K562 (cell line): ENCODE results near the gene CKM. TPM values are rescaled to one million over a fixed set of nuclear protein-coding genes. Genes with fewer than 3 reads are reported as not detected.
A peak's percentile ranks its signal among the peaks of the same experiment; 100 is the strongest.

Experiments
- ATAC-seq: fragments of 200-7000 bp; cut with Tn5 transposase; 3 replicates; pipeline ENCODE4 v1.9.1; 2020; ENCODE audit warnings: moderate library complexity
- BruUV-seq: library from RNA; stranded (reverse); fragments of 400-500 nt; replicated peaks from 2 replicates; lab custom pipeline; 2021; lab: Mats Ljungman, UMichigan
- CTCF ChIA-PET: fragments of 300-600 bp; formaldehyde crosslinking; extraction: SDS; loops from one replicate; lab custom pipeline; 2021; ENCODE audit warnings: low intra/inter-chr PET ratio; lab: Yijun Ruan, JAX
- POLR2A ChIA-PET: fragments of 300-600, 350-650 bp; sonication (Branson Sonifier 250); formaldehyde crosslinking; extraction: SDS; loops from one replicate; lab custom pipeline; 2021; ENCODE audit warnings: antibody characterized with exemption, inconsistent platforms; lab: Yijun Ruan, JAX
- DNase-seq, 4 experiments: peaks; one replicate each; pipeline versions ENCODE4 v3.0.0 to v3.0.0-alpha.2; 2011 to 2018; ENCODE audit warnings: low spot score in 3 of 4, mixed read lengths in 3 of 4; ENCODE audit errors: extremely low read depth in 1 of 4
- FAIRE-seq: peaks from 2 replicates; lab custom pipeline; 2011; peaks lifted over from hg19 to GRCh38; lab: Jason Lieb, UNC
- H2AFZ ChIP-seq: 2 replicates; pipeline ENCODE4 v1.6.0; 2011; ENCODE audit warnings: low read depth, low read length, control low read depth, inconsistent platforms
- H3K27ac ChIP-seq: fragments of 200-600 bp; 3 replicates; pipeline ENCODE4 v1.8.0; 2011; ENCODE audit warnings: low read depth, mild to moderate bottlenecking, control low read depth, inconsistent platforms, low read length, moderate library complexity, mixed read lengths; ENCODE audit errors: extremely low read depth
- H3K27me3 ChIP-seq, 2 experiments: fragments of 300-600 bp in 1 of 2; 2 replicates in 1 of 2; 3 replicates in 1 of 2; pipeline versions ENCODE4 v1.6.0 to v1.8.0; 2011; ENCODE audit warnings: inconsistent platforms in 2 of 2, low read length in 2 of 2, mild to moderate bottlenecking in 1 of 2, mixed read lengths in 1 of 2, moderate library complexity in 1 of 2; ENCODE audit not compliant: control insufficient read depth in 2 of 2, insufficient read depth in 2 of 2
- H3K36me3 ChIP-seq: fragments of 300-600 bp; 3 replicates; pipeline ENCODE4 v1.8.0; 2011; ENCODE audit warnings: mild to moderate bottlenecking, low read length, inconsistent platforms; ENCODE audit not compliant: control insufficient read depth, insufficient read depth
- H3K4me1 ChIP-seq, 2 experiments: fragments of 200-600 bp in 1 of 2; replicated peaks in 1 of 2; 2 replicates in 1 of 2; 3 replicates in 1 of 2; pipeline versions ENCODE4 v1.5.1 to v1.8.0; 2011; ENCODE audit warnings: inconsistent platforms in 2 of 2, low read length in 2 of 2, mild to moderate bottlenecking in 1 of 2, mixed read lengths in 1 of 2, moderate library complexity in 1 of 2; ENCODE audit not compliant: control insufficient read depth in 2 of 2, insufficient read depth in 2 of 2
- H3K4me2 ChIP-seq: 2 replicates; pipeline ENCODE4 v1.6.1; 2011; ENCODE audit warnings: low read length, control low read depth, inconsistent platforms, mixed read lengths; ENCODE audit not compliant: insufficient read depth
- H3K4me3 ChIP-seq: fragments of 200-600 bp; sonication (generic), shearing (Covaris generic); 2 replicates; pipeline ENCODE4 v1.5.1; 2016; ENCODE audit warnings: control low read depth, inconsistent platforms
- H3K79me2 ChIP-seq: fragments of 200-600 bp; 3 replicates; pipeline ENCODE4 v1.8.0; 2011; ENCODE audit warnings: low read length, inconsistent platforms; ENCODE audit not compliant: control insufficient read depth, insufficient read depth
- H3K9ac ChIP-seq, 2 experiments: 2 replicates each; pipeline versions ENCODE4 v1.6.0 to v1.6.1; 2011; ENCODE audit warnings: low read depth in 2 of 2, low read length in 2 of 2, control low read depth in 1 of 2, inconsistent platforms in 1 of 2, mild to moderate bottlenecking in 1 of 2, mixed read lengths in 1 of 2; ENCODE audit not compliant: insufficient read depth in 1 of 2
- H3K9me1 ChIP-seq: one replicate; pipeline ENCODE4 v1.6.0; 2011; ENCODE audit warnings: inconsistent platforms, mild to moderate bottlenecking, low read length, moderate library complexity; ENCODE audit not compliant: control insufficient read depth, insufficient read depth
- H3K9me3 ChIP-seq: replicated peaks from 2 replicates; pipeline ENCODE4 v1.5.1; 2011; ENCODE audit warnings: low read depth, low read length, inconsistent platforms; ENCODE audit not compliant: control insufficient read depth, insufficient read depth
- H4K20me1 ChIP-seq: replicated peaks from 2 replicates; pipeline ENCODE4 v1.6.1; 2011; ENCODE audit warnings: low read length, inconsistent platforms, mixed read lengths; ENCODE audit not compliant: control insufficient read depth, insufficient read depth
- ATF7 ChIP-seq: fragments of 450-650 bp; IDR thresholded peaks from 2 replicates; pipeline ENCODE4 v1.7.1; 2014; ENCODE audit warnings: mild to moderate bottlenecking, moderate library complexity
- BCOR ChIP-seq: fragments of 450-650 bp; IDR thresholded peaks from 2 replicates; pipeline ENCODE4 v1.6.1; 2016
- CBFA2T3 ChIP-seq: fragments of 450-650 bp; IDR thresholded peaks from 2 replicates; pipeline ENCODE4 v1.6.1; 2017
- FOXP1 ChIP-seq: sonication (generic); formaldehyde crosslinking; IDR thresholded peaks from 2 replicates; pipeline ENCODE4 v1.8.0; 2022; ENCODE audit warnings: mild to moderate bottlenecking, missing genetic modification reagents
- HCFC1 ChIP-seq: IDR thresholded peaks from 2 replicates; pipeline ENCODE4 v1.6.1; 2012; ENCODE audit warnings: low read depth, low read length, improper control_type of control experiment
- KDM1A ChIP-seq, 2 experiments: fragments of 450-650 bp; IDR thresholded peaks; 2 replicates each; pipeline ENCODE4 v1.6.1; 2016; ENCODE audit warnings: mild to moderate bottlenecking in 2 of 2
- ZFP36 ChIP-seq: fragments of 150-350 bp; IDR thresholded peaks from 2 replicates; pipeline ENCODE4 v1.6.1; 2018; ENCODE audit warnings: low read length, low read depth; ENCODE audit not compliant: partially characterized antibody
- ZNF3 ChIP-seq: fragments of 250-450 bp; sonication (Bioruptor Pico); IDR thresholded peaks from 2 replicates; pipeline ENCODE4 v1.5.0; 2021; ENCODE audit warnings: mild to moderate bottlenecking, moderate library complexity
- WGBS: fragments of 100-300 bp; shearing (Covaris generic); methylation state at CpG from one replicate; pipeline ENCODE4 v1.1.6; 2016; ENCODE audit warnings: low coverage, mixed read lengths; ENCODE audit not compliant: insufficient coverage; ENCODE audit errors: missing lambda C conversion rate; 5-methylcytosine and 5-hydroxymethylcytosine counted together
- in situ Hi-C: fragments of 300-500 bp; cut with MboI; formaldehyde crosslinking; loops from 4 replicates; pipeline ENCODE4 v1.15.0; 2018; ENCODE audit warnings: inconsistent platforms, mixed read lengths
- intact Hi-C: fragments of 100-400 bp; cut with micrococcal nuclease; formaldehyde crosslinking; loops from 2 replicates; pipeline ENCODE4 v1.14.2; 2022
- polyA plus RNA-seq, 8 experiments: library from polyadenylated mRNA; depleted of rRNA in 4 of 8; stranded (reverse) in 5 of 8; unstranded in 3 of 8; fragments of >200 nt; fragmentation: Nextera tagmentation in 2 of 8; fragmentation: Illumina TruSeq in 1 of 8; extraction: Ambion mirVana in 2 of 8; extraction: Trizol in 1 of 8; gene quantifications; 2 replicates each; pipeline versions ENCODE4 v1.2.1 to v1.2.3, GENCODE V29; 2011 to 2014; ENCODE audit warnings: inconsistent platforms in 1 of 8, missing spikeins in 1 of 8
- total RNA-seq, 7 experiments: library from RNA; depleted of rRNA in 6 of 7; stranded (reverse); fragments of >200 nt in 6 of 7; fragmentation: Illumina TruSeq in 2 of 7; extraction: Trizol in 2 of 7; gene quantifications; 2 replicates each; pipeline versions ENCODE4 v1.2.1 to v1.2.3, GENCODE V29; 2011 to 2021; ENCODE audit warnings: low replicate concordance in 1 of 7
- TF ChIP-seq, protein P1 (sequence below): fragments of 450-650 bp; IDR thresholded peaks from 2 replicates; pipeline ENCODE4 v1.6.1; 2018; ENCODE audit not compliant: partially characterized antibody

CKM gene
- total and polyA plus RNA-seq, 9 of the 15 experiments (the other 6 are each of a cell fraction or from before 2014, with no cell fraction given), result 0.06 to 0.17 (median 0.09) TPM; not detected in 4

DNA sequence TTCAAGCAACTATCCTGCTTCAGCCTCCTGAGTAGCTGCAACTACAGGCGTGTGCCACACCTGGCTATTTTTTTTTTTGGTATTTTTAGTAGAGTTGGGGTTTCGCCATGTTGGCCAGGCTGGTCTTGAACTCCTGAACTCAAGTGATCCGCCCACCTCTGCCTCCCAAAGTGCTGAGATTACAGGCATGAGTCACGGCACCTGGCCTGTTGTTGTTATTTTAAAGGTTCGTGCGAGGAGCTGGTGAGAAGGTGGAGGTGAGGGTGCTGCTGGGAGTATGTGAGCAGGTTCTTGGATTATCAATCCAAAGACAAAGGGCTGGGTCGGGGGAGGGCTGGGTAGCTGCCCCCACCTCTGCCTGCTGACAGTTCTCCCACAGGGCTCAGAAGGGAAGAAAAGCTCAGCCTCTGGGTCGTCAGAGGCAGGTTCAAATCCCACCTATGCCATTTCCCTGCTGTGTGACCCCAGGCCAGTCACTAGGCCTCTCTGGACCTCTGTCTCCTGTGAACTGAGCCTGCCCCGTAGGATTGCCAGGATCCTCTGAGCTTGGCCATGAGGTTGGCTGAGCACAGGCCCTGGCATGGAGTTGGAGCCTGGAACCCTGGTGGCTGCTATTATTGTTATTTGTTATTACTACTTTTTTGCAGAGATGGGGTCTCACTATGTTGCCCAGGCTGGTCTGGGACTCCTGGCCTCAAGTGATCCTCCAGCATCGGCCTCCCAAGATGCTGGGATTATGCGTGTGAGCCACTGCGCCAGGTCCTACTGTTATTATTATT is 1.5 kb downstream of the CKM start (continued):
- TF ChIP-seq, protein P1, sequence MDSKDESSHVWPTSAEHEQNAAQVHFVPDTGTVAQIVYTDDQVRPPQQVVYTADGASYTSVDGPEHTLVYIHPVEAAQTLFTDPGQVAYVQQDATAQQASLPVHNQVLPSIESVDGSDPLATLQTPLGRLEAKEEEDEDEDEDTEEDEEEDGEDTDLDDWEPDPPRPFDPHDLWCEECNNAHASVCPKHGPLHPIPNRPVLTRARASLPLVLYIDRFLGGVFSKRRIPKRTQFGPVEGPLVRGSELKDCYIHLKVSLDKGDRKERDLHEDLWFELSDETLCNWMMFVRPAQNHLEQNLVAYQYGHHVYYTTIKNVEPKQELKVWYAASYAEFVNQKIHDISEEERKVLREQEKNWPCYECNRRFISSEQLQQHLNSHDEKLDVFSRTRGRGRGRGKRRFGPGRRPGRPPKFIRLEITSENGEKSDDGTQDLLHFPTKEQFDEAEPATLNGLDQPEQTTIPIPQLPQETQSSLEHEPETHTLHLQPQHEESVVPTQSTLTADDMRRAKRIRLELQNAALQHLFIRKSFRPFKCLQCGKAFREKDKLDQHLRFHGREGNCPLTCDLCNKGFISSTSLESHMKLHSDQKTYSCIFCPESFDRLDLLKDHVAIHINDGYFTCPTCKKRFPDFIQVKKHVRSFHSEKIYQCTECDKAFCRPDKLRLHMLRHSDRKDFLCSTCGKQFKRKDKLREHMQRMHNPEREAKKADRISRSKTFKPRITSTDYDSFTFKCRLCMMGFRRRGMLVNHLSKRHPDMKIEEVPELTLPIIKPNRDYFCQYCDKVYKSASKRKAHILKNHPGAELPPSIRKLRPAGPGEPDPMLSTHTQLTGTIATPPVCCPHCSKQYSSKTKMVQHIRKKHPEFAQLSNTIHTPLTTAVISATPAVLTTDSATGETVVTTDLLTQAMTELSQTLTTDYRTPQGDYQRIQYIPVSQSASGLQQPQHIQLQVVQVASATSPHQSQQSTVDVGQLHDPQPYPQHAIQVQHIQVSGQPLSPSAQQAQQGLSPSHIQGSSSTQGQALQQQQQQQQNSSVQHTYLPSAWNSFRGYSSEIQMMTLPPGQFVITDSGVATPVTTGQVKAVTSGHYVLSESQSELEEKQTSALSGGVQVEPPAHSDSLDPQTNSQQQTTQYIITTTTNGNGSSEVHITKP, result no peak
- TF ChIP-seq KDM1A (IDR thresholded peaks at IDR 0.05) (peak; percentile 62 to 79), CBFA2T3 (0 out of 2 replicates have a peak, but pooled peaks have one; percentile 27), ZFP36 (peak; percentile 83), BCOR (peak; percentile 90), ATF7 (no peak)

DNA sequence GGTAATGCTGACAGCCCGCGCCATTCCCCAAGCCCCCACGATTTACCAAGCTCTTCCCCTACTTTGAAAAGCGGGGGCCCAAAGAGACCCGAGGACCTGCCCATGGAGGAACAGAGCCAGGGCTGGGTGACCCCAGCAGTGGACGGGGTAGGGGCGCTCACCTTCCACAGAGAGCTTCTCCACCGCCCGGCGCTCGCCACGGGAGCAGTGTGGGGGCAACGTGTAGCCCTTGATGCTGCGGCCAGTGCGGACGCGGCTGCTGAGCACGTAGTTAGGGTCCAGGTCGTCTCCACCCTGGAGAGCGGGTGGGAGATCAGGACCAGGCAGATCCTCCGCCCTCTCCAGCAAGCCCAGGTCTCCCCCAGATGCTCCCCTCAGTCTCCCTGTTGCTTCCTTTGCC is 7.4 kb downstream of the CKM start:
- FAIRE-seq (no peak), ATAC-seq (peak; percentile 35), DNase-seq (no peak)
- CTCF ChIA-PET, result no interaction called here
- Histone ChIP-seq H3K4me2 (no peak overlapping the region), H3K4me1 (peaks cover 0 to 20% of the 10 kb centered on the region in 2 experiments; a peak in 3 of 5 replicates), H3K36me3 (no peaks in the 10 kb centered on the region), H4K20me1 (no peaks in the 10 kb centered on the region), H3K27me3 (no peaks in the 10 kb centered on the region; a peak in 1 of 5 replicates), H3K27ac (no peak overlapping the region), H2AFZ (no peak overlapping the region), H3K9me1 (no peaks in the 10 kb centered on the region), H3K79me2 (no peaks in the 10 kb centered on the region), H3K9me3 (no peaks in the 10 kb centered on the region), H3K4me3 (no peak overlapping the region), H3K9ac (peak overlapping the region in 1 of 2 experiments; percentile 75; a peak in 2 of 4 replicates)
- in situ Hi-C loops, result no loop called here
- intact Hi-C loops, result no loop called here
- 31% methylated on average over 16 of the region's 21 CpGs for WGBS
- POLR2A ChIA-PET, result no interaction called here
- no TSS peak for BruUV-seq
- TF ChIP-seq FOXP1 (CRISPR knock-in tag) (0 out of 2 replicates have a peak, but pooled peaks have one; percentile 15), ZNF3 (CRISPR knock-in tag) (no peak), HCFC1 (no peak)
